ENCODE data around the gene ANAPC10. TPM values are rescaled to one million over a fixed set of nuclear protein-coding genes. Genes with fewer than 3 reads are reported as not detected.
A peak's percentile ranks its signal among the peaks of the same experiment; 100 is the strongest.

ANAPC10 gene
- total RNA-seq, 2 donors from 2014 or later, result 25.2 to 29.4 TPM

DNA sequence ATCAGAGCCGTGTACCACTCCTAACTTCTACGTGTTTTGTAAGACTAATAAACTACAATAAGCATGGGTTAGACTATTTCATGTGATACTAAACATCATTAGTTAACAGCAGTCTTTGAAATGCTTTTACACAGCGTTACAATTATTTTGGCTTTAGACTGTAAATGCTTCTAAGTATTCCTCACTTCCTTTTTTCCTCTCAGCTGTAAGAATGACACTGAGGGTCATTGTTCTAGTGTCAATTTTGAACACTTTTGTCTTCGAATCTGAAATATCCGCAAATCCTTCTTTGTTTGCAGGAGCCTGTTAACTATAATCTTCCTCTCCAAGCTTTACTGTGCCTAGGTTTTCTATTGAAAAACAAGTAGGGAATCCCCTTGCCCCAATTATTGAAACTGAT, 1.7 kb upstream of the ANAPC10 start:
- ATAC-seq (replicated peaks in 1 of 2) (no peak), DNase-seq (no peak)
- H3K9me3 Mint-ChIP-seq, result no peaks in the 10 kb centered on the region
- H3K4me1 Mint-ChIP-seq (ENCODE audit: low read depth), result peaks cover 5% of the 10 kb centered on the region
- H3K4me3 Mint-ChIP-seq, result peak overlapping the region; percentile 91 to 98
- H3K36me3 Mint-ChIP-seq (ENCODE audit: insufficient read depth in 2 of 2), result peaks cover 9 to 14% of the 10 kb centered on the region in 2 donors
- H3K27me3 Mint-ChIP-seq (ENCODE audit: low read depth), result no peaks in the 10 kb centered on the region
- H3K27ac Mint-ChIP-seq, result peak overlapping the region; percentile 99

DNA sequence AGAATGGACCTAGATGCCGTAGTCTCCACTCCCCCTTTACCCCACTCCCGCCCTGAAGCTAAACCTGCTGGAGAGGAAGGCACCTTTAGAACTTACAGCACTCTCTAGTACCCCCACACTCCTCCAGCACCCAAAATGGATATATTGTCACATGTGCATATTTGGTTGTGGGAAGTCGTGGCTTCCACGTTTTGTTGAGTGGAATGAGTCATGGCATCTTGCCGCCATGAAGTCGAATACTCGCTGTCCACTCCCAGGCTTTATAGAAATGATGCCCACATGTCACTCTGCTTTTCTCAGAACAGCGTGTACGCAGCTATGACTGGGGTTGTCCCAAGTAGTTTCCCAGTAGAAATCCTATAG, 660 bp upstream of the ANAPC10 start:
- Mint-ChIP-seq H3K4me3 (peak overlapping the region; percentile 91 to 98), H3K27ac (peak overlapping the region; percentile 99), H3K9me3 (no peaks in the 10 kb centered on the region), H3K27me3 (ENCODE audit: low read depth) (no peaks in the 10 kb centered on the region), H3K36me3 (ENCODE audit: insufficient read depth in 2 of 2) (peaks cover 13 to 24% of the 10 kb centered on the region in 2 donors), H3K4me1 (ENCODE audit: low read depth) (peaks cover 5% of the 10 kb centered on the region)
- DNase-seq (peak; percentile 48 to 61), ATAC-seq (replicated peaks in 1 of 2) (peak; percentile 47 to 53)

DNA sequence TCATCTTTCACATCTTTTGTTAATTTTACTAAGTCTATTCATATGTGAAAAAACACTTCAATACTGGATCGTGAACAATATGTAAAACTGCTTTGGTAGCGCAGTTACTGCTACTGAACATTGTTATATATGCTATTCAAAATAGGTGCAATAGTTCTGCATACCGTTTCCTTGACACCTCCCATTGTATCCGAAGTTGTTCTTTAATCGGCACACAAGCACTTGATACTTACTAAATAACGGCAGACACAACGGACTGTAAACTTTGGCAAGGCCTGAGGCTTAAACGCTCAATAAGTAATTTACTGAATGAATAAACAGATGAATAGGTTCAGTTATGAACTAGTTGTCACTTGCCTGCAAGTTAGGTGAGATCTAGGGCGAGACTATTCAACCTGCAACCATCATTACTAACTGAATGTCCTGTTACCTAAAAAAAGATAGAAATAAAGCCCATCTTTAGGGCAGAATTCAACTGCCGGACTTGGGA, 620 bp downstream of the ANAPC10 start:
- H3K4me3 Mint-ChIP-seq, result peak overlapping the region; percentile 91 to 98
- DNase-seq (no peak), ATAC-seq (replicated peaks in 1 of 2) (peak; percentile 3)
- H3K36me3 Mint-ChIP-seq (ENCODE audit: insufficient read depth in 2 of 2), result peaks cover 19 to 33% of the 10 kb centered on the region in 2 donors
- no peaks in the 10 kb centered on the region for H3K27me3 Mint-ChIP-seq (ENCODE audit: low read depth)
- H3K9me3 Mint-ChIP-seq, result no peaks in the 10 kb centered on the region
- peak overlapping the region; percentile 99 for H3K27ac Mint-ChIP-seq
- H3K4me1 Mint-ChIP-seq (ENCODE audit: low read depth), result peaks cover 5% of the 10 kb centered on the region

DNA sequence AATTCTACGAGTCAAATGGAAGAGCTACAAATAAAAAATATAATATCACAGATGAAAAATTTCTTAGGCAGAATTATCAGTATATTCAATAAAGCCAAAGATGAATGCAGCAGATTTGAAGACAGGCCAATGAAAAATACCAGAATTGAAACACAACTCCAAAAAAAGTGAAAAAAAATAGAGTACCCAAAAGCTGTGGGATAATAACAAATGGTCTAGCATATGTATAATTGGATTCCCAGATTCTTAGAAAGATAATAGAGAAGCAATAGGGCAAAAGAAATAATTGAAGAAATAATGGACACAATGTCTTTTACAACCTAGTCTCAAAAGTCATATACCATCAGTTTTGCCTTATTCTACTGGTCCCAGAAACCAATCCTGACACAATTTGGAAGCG, 4.4 kb downstream of the ANAPC10 start:
- Mint-ChIP-seq H3K4me1 (ENCODE audit: low read depth) (peaks cover 16% of the 10 kb centered on the region), H3K27me3 (ENCODE audit: low read depth) (no peaks in the 10 kb centered on the region), H3K27ac (no peak overlapping the region), H3K9me3 (no peaks in the 10 kb centered on the region), H3K36me3 (ENCODE audit: insufficient read depth in 2 of 2) (peaks cover 24 to 40% of the 10 kb centered on the region in 2 donors), H3K4me3 (no peak overlapping the region)
- ATAC-seq (replicated peaks in 1 of 2), result no peak
- no peak for DNase-seq

DNA sequence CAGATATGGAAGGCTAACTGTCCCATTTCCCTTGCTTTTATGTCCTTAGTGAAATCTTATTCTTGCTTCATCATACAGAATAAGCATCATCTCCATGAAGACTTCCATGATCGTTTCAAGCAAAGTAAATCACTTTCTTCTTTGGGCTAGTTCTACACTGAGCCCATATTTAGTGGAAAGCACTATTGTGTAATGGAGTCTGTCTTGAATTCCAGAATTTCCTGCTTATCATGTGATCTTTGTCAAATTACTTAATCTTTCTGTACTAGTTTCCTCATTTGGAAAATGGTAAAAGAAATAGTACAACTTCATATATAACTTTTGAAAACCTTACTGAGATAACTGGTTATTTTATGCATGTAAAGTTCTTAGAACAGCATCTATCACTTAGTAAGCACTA, 7.6 kb downstream of the ANAPC10 start:
- Mint-ChIP-seq H3K27ac (no peak overlapping the region), H3K4me1 (ENCODE audit: low read depth) (peaks cover 28% of the 10 kb centered on the region), H3K9me3 (no peaks in the 10 kb centered on the region), H3K27me3 (ENCODE audit: low read depth) (no peaks in the 10 kb centered on the region), H3K36me3 (ENCODE audit: insufficient read depth in 2 of 2) (peaks cover 25 to 53% of the 10 kb centered on the region in 2 donors), H3K4me3 (no peak overlapping the region)
- ATAC-seq (replicated peaks in 1 of 2) (no peak), DNase-seq (no peak)

DNA sequence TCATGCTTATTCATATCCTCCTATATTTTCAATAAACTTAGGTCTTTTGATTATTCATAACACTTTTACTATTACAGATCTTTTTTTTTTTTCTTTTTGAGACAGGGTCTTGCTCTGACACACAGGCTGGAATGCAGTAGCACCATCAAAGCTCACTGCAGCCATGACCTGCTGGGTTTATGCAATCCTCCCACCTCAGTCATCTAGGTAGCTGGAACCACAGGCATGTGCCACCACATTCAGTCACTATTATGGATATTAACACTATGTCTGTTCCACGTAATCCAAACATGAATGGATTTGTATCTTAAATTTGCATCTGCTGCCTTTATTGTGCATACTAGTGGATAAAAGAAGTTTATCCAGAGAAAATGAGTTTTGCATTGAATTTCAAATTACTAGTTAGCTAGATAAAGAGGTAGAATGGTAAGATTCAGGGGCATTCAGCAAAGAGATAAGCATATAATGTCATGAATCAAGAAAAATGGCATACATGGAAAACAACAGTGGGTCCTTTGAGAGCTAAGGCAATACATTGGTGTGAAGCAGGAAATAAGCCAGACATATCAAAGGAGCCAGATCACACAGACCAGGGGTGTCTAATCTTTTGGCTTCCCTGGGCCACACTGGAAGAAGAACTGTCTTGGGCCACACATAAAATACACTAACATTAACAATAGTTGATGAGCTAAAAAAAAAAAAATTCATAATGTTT, 13.9 kb downstream of the ANAPC10 start:
- DNase-seq (no peak), ATAC-seq (replicated peaks in 1 of 2) (peak in 1 of 2 donors; percentile 63)
- Mint-ChIP-seq H3K4me3 (no peak overlapping the region), H3K4me1 (ENCODE audit: low read depth) (peaks cover 22% of the 10 kb centered on the region), H3K9me3 (no peaks in the 10 kb centered on the region), H3K27me3 (ENCODE audit: low read depth) (no peaks in the 10 kb centered on the region), H3K27ac (peak overlapping the region; percentile 1), H3K36me3 (ENCODE audit: insufficient read depth in 2 of 2) (peaks cover 6 to 21% of the 10 kb centered on the region in 2 donors)

DNA sequence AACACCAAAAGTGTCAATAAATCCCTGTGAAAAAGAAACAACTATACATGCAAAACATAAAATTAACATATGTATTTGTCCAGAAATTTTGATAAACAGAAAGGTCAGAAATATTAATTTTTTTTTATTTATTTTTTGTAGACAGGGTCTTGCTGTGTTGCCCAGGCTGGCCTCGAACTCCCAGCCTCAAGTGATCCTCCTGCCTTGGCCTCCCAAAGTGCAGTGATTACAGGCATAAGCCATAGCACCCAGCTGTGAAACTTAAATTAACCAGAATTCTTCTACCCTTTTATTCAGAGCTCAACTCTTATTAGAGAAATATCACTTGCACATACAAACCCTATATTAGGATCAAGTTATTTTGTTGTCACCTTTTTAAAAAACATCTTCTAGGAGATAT, 16.2 kb downstream of the ANAPC10 start:
- peaks cover 18% of the 10 kb centered on the region for H3K4me1 Mint-ChIP-seq (ENCODE audit: low read depth)
- no peak overlapping the region for H3K4me3 Mint-ChIP-seq
- H3K36me3 Mint-ChIP-seq (ENCODE audit: insufficient read depth in 2 of 2), result peaks cover 7 to 24% of the 10 kb centered on the region in 2 donors
- H3K27ac Mint-ChIP-seq, result no peak overlapping the region
- H3K27me3 Mint-ChIP-seq (ENCODE audit: low read depth), result no peaks in the 10 kb centered on the region
- peaks cover 0 to 2% of the 10 kb centered on the region in 2 donors for H3K9me3 Mint-ChIP-seq
- no peak for ATAC-seq (replicated peaks in 1 of 2)
- DNase-seq, result no peak

DNA sequence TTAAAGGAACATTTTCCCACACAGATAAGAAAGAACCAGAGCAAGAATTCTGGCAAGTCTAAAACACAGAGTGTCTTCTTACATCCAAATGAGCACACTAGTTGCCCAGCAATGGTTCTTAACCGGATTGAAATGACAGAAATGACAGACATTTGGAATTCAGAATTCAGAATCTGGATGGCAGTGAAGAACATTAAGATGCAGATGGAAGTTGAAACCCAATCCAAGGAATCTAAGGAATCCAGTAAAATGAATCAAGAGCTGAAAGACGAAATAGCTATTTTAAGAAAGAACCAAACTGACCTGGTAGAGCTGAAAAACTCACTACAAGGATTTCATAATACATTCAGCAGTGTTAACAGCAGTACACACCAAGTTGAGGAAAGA, 21.5 kb downstream of the ANAPC10 start:
- ATAC-seq (replicated peaks in 1 of 2) (no peak), DNase-seq (no peak)
- Mint-ChIP-seq H3K4me3 (peak overlapping the region; percentile 43 to 45), H3K9me3 (peaks cover 0 to 2% of the 10 kb centered on the region in 2 donors), H3K36me3 (ENCODE audit: insufficient read depth in 2 of 2) (peaks cover 13 to 27% of the 10 kb centered on the region in 2 donors), H3K27ac (peak overlapping the region; percentile 20), H3K4me1 (ENCODE audit: low read depth) (peaks cover 19% of the 10 kb centered on the region), H3K27me3 (ENCODE audit: low read depth) (no peaks in the 10 kb centered on the region)

DNA sequence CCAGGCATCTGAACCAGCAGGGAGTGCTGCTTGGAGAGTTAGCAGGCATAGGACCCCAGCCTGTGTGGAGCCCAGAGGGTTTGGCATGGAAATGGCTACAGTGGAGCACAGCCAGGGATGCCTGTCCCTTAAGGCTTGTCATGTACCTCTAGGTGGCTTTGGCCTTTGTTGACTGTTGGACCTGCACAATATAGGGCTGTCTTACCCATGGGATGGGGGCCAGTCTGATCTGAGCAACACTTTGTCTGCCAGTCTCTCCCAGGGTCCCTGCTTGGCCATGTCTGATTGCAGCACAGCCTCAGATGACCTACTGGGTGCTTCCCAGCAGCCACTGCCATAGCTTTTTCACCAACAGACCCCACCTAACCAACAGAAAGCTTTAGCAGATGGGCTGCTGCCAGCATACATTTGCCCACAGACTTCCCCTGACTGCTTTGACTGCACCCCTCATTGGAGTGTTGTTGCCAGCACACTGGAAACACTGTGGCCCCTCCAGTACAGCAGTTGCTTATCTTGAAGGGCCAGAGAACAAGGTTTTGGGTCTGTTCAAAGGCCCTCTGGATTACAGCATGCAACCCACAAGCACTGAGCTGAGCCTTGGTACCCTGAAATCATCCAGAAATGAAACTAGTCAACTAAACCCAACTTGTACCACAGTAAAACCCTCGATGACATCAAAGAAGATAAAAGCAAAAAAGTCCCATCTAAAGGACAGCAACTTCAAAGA, 22.1 kb downstream of the ANAPC10 start:
- Mint-ChIP-seq H3K9me3 (peaks cover 0 to 2% of the 10 kb centered on the region in 2 donors), H3K36me3 (ENCODE audit: insufficient read depth in 2 of 2) (peaks cover 13 to 27% of the 10 kb centered on the region in 2 donors), H3K4me1 (ENCODE audit: low read depth) (peaks cover 20% of the 10 kb centered on the region), H3K27ac (peak overlapping the region; percentile 20), H3K27me3 (ENCODE audit: low read depth) (no peaks in the 10 kb centered on the region), H3K4me3 (peak overlapping the region; percentile 43 to 45)
- DNase-seq (peak in 1 of 2 donors; percentile 14), ATAC-seq (replicated peaks in 1 of 2) (peak; percentile 89)

DNA sequence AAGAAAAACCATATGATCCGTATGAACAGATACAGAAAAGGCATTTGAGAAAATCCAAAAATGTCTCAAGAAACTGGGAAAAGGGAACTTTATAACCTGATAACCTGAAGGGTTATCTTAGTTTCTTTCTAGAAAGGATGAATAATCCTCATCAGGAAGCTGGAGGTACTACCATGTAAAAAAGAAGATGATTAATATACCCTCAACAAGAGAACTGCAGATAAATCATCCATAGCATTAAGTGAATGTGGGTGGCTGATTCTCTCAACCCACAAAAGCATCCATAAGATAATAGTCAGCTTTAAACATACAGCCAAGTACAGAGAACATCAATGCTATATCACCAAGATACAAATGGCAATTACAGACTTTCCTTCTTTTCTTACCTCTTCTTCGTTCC, 26.4 kb downstream of the ANAPC10 start:
- peaks cover 17% of the 10 kb centered on the region for H3K4me1 Mint-ChIP-seq (ENCODE audit: low read depth)
- peaks cover 4 to 12% of the 10 kb centered on the region in 2 donors for H3K36me3 Mint-ChIP-seq (ENCODE audit: insufficient read depth in 2 of 2)
- no peaks in the 10 kb centered on the region for H3K27me3 Mint-ChIP-seq (ENCODE audit: low read depth)
- DNase-seq (no peak), ATAC-seq (replicated peaks in 1 of 2) (peak in 1 of 2 donors; percentile 45)
- peak overlapping the region; percentile 81 for H3K27ac Mint-ChIP-seq
- H3K4me3 Mint-ChIP-seq, result no peak overlapping the region
- no peaks in the 10 kb centered on the region for H3K9me3 Mint-ChIP-seq

DNA sequence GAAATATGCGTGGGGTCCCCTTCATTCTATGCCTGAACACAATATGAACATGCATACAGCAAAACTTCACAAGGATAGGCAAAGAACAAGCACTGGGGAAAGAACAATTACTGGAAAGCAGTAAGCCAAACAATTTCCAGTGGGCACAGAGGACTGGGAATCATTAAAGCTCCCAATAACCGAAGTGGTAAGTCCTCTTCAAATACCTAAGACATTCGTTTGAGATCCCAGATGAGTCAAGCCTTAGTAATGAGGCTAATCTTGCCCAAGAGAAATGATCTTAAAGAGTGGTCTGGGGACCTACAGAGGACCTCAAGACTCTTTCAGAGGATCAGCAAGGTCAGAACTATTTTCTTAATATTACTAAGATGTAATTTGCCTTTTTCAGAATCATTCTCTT, 28.6 kb downstream of the ANAPC10 start:
- ATAC-seq (replicated peaks in 1 of 2) (no peak), DNase-seq (no peak)
- Mint-ChIP-seq H3K27me3 (ENCODE audit: low read depth) (no peaks in the 10 kb centered on the region), H3K9me3 (no peaks in the 10 kb centered on the region), H3K4me3 (no peak overlapping the region), H3K27ac (no peak overlapping the region), H3K4me1 (ENCODE audit: low read depth) (peaks cover 13% of the 10 kb centered on the region), H3K36me3 (ENCODE audit: insufficient read depth in 2 of 2) (peaks cover 0 to 6% of the 10 kb centered on the region in 2 donors)

DNA sequence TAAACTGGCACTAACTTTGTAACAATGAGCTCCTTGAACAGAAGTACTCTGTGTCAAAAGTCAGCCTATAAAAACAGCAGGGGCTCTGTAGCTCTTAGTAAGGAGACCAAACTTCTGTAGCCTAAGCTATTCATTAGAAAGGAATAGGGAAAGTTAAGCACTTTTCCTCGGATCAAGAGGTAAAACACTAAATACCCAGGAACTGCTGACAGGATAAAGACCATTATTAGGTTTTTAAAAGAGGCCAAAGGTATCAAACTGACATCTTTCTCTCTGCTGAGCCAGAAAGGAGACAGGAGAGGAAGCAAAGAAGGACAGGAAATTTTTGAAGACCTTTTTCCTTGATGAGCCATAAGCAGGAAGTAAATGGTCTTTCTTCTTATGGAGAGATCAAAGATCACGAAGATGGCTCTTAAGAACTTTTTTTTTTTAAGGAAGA, 31.9 kb downstream of the ANAPC10 start:
- ATAC-seq (replicated peaks in 1 of 2), result no peak
- H3K9me3 Mint-ChIP-seq, result no peaks in the 10 kb centered on the region
- H3K36me3 Mint-ChIP-seq (ENCODE audit: insufficient read depth in 2 of 2), result peaks cover 1 to 12% of the 10 kb centered on the region in 2 donors
- peaks cover 6% of the 10 kb centered on the region for H3K4me1 Mint-ChIP-seq (ENCODE audit: low read depth)
- H3K4me3 Mint-ChIP-seq, result no peak overlapping the region
- H3K27me3 Mint-ChIP-seq (ENCODE audit: low read depth), result no peaks in the 10 kb centered on the region
- peak overlapping the region; percentile 63 for H3K27ac Mint-ChIP-seq
- DNase-seq, result no peak

DNA sequence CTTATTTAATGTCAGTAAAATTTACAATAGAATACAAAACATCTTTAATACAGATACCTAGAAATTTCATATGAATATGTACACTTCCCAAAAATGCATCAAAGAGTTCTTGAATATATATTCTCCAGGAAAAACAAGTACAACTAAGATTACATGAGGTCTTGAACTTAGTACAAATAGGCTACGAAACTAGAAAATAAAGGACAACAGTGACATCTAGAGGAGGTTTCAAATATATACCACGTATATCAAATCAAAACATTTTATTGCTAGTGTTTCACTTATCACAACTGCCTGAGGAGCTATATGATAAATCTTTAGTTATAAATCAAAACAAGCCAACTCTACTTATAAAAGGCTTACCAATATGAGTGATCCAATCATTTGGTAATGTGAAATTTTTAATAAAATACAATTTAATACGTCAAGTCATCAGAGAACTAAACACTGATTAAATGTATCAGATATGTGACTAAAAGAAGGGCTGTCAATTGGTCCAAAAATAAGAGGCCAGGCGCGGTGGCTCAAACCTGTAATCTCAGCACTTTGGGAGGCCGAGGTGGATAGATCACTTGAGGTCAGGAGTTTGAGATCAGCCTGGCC, 36.6 kb downstream of the ANAPC10 start:
- H3K4me3 Mint-ChIP-seq, result no peak overlapping the region
- ATAC-seq (replicated peaks in 1 of 2), result peak; percentile 47 to 50
- H3K9me3 Mint-ChIP-seq, result no peaks in the 10 kb centered on the region
- peaks cover 22% of the 10 kb centered on the region for H3K4me1 Mint-ChIP-seq (ENCODE audit: low read depth)
- no peak for DNase-seq
- H3K27ac Mint-ChIP-seq, result no peak overlapping the region
- peaks cover 1 to 6% of the 10 kb centered on the region in 2 donors for H3K36me3 Mint-ChIP-seq (ENCODE audit: insufficient read depth in 2 of 2)
- no peaks in the 10 kb centered on the region for H3K27me3 Mint-ChIP-seq (ENCODE audit: low read depth)

All from activated T-cell treated with anti-CD3 and anti-CD28 coated beads, Interleukin-2, amount 50 U/mL, for 72 hours (primary cell).